ENCODE results near the gene ANKRD65.

GRCh38 chr1:1418464-1419362 lies 2.4 kb downstream of the ANKRD65 start:
- TF ChIP-seq CTCF (IDR thresholded peaks at IDR 0.05) (no peak), POLR2A (IDR thresholded peaks at IDR 0.05) (no peak)
